Caco-2 (cell line): Measurements from ENCODE around the gene ACOT7. TPM values are rescaled to one million over a fixed set of nuclear protein-coding genes. Genes with fewer than 3 reads are reported as not detected.

Experiments
- BruUV-seq: library from RNA; stranded (reverse); fragments of 400-500 nt; replicated peaks from 2 replicates; lab custom pipeline; 2021; lab: Mats Ljungman, UMichigan
- CTCF ChIA-PET: fragments of 300-600 bp; sonication (Branson Sonifier 250); formaldehyde crosslinking; loops from one replicate; lab custom pipeline; 2022; ENCODE audit warnings: antibody characterized with exemption; lab: Charles Lee
- POLR2A ChIA-PET: fragments of 300-600 bp; sonication (Branson Sonifier 250); formaldehyde crosslinking; loops from one replicate; lab custom pipeline; 2022; ENCODE audit warnings: antibody characterized with exemption; lab: Charles Lee
- DNase-seq, 2 experiments: peaks; one replicate each; pipeline versions ENCODE4 v3.0.0 to v3.0.0-alpha.2; 2020 to 2022
- H3K27me3 ChIP-seq: replicated peaks from 2 replicates; pipeline ENCODE4 v1.6.0; 2011; ENCODE audit warnings: low read length; ENCODE audit not compliant: control insufficient read depth, insufficient read depth
- H3K36me3 ChIP-seq: 2 replicates; pipeline ENCODE4 v1.5.1; 2011; ENCODE audit warnings: low read length; ENCODE audit not compliant: control insufficient read depth, insufficient read depth
- H3K4me1 ChIP-seq: fragments of 250-450 bp; sonication (Bioruptor Pico); 2 replicates; pipeline ENCODE4 v1.5.1; 2020; ENCODE audit warnings: mild to moderate bottlenecking
- H3K4me3 ChIP-seq: 2 replicates; pipeline ENCODE4 v1.5.1; 2011; ENCODE audit warnings: low read depth, mild to moderate bottlenecking, control low read depth, low read length
- H3K9me3 ChIP-seq: fragments of 250-450 bp; sonication (Bioruptor Pico); 2 replicates; pipeline ENCODE4 v1.5.1; 2020; ENCODE audit warnings: mild to moderate bottlenecking, moderate library complexity
- H3K27ac Mint-ChIP-seq: one replicate; pipeline ENCODE4 v1.8.0; 2022; ENCODE audit warnings: mixed read lengths; ENCODE audit not compliant: unreplicated experiment
- H3K27me3 Mint-ChIP-seq: one replicate; pipeline ENCODE4 v1.8.0; 2022; ENCODE audit warnings: mixed read lengths; ENCODE audit not compliant: insufficient read depth, unreplicated experiment
- H3K36me3 Mint-ChIP-seq: one replicate; pipeline ENCODE4 v1.8.0; 2022; ENCODE audit warnings: mild to moderate bottlenecking, mixed read lengths; ENCODE audit not compliant: insufficient read depth, unreplicated experiment
- H3K4me1 Mint-ChIP-seq: one replicate; pipeline ENCODE4 v1.8.0; 2022; ENCODE audit warnings: low read depth, mixed read lengths; ENCODE audit not compliant: unreplicated experiment
- H3K4me3 Mint-ChIP-seq: one replicate; pipeline ENCODE4 v1.8.0; 2022; ENCODE audit warnings: mild to moderate bottlenecking, moderate library complexity, mixed read lengths; ENCODE audit not compliant: unreplicated experiment
- H3K9me3 Mint-ChIP-seq: one replicate; pipeline ENCODE4 v1.8.0; 2022; ENCODE audit warnings: mixed read lengths; ENCODE audit not compliant: unreplicated experiment
- CTCF ChIP-seq, 2 experiments: fragments of 200-600 bp in 1 of 2; IDR thresholded peaks; 1 replicate in 1 of 2; 2 replicates in 1 of 2; pipeline versions ENCODE4 v1.5.1 to v1.8.0; 2011 to 2022; ENCODE audit warnings: antibody characterized with exemption in 1 of 2, control low read depth in 1 of 2, inconsistent platforms in 1 of 2, low read depth in 1 of 2, low read length in 1 of 2, mild to moderate bottlenecking in 1 of 2, moderate library complexity in 1 of 2; ENCODE audit not compliant: insufficient read depth in 1 of 2, severe bottlenecking in 1 of 2, unreplicated experiment in 1 of 2
- intact Hi-C: fragments of 100-400 bp; cut with micrococcal nuclease; formaldehyde crosslinking; loops from one replicate; pipeline ENCODE4 v1.10.0; 2022; ENCODE audit not compliant: unreplicated experiment
- total RNA-seq: library from RNA; stranded (reverse); gene quantifications from 2 replicates; pipeline ENCODE4 v1.2.3, GENCODE V29; 2022

ACOT7 gene
- total RNA-seq, 1 experiment from 2014 or later = 221 TPM

GRCh38 chr1:6249739-6250689 is 143.6 kb downstream of the ACOT7 start:
- peak overlapping the region; percentile 22 for H3K4me3 ChIP-seq
- H3K27ac Mint-ChIP-seq = no peak overlapping the region
- intact Hi-C loops = loop anchor here (5.0 kb wide), 1 partner anchor 242 kb away; the partner anchor contains the start of gene PLEKHG5
- CTCF ChIA-PET = interaction anchor here (0.6 to 1.1 kb wide), 3 partner anchors 11 to 215 kb away, joined by 3 to 4 read pairs (median 3); no protein-coding TSS in a partner anchor
- POLR2A ChIA-PET = no interaction called here
- H3K4me1 ChIP-seq = 0 out of 2 replicates have a peak, but pooled peaks cover 10% of the 10 kb centered on the region
- no peak for TF ChIP-seq CTCF (IDR thresholded peaks at IDR 0.05; ENCODE audit: insufficient read depth in 1 of 2, low read depth in 1 of 2, low read length in 1 of 2, severe bottlenecking in 1 of 2, unreplicated experiment in 1 of 2)
- no peaks in the 10 kb centered on the region for H3K36me3 ChIP-seq
- no peaks in the 10 kb centered on the region for H3K9me3 ChIP-seq
- H3K27me3 ChIP-seq = no peaks in the 10 kb centered on the region
- no TSS peak for BruUV-seq
- DNase-seq = no peak
- H3K9me3 Mint-ChIP-seq = no peaks in the 10 kb centered on the region
- H3K27me3 Mint-ChIP-seq = no peaks in the 10 kb centered on the region
- H3K4me1 Mint-ChIP-seq = no peaks in the 10 kb centered on the region
- H3K36me3 Mint-ChIP-seq = peaks cover 5% of the 10 kb centered on the region
- H3K4me3 Mint-ChIP-seq = no peak overlapping the region

GRCh38 chr1:6248932-6249738 is 144.4 kb downstream of the ACOT7 start:
- intact Hi-C loops = loop anchor here (5.0 kb wide), 1 partner anchor 243 kb away; the partner anchor contains the start of gene PLEKHG5
- Mint-ChIP-seq H3K27me3 (peaks cover 3% of the 10 kb centered on the region), H3K4me1 (no peaks in the 10 kb centered on the region), H3K4me3 (no peak overlapping the region), H3K36me3 (peaks cover 5% of the 10 kb centered on the region), H3K9me3 (no peaks in the 10 kb centered on the region), H3K27ac (no peak overlapping the region)
- no peak for TF ChIP-seq CTCF (IDR thresholded peaks at IDR 0.05; ENCODE audit: insufficient read depth in 1 of 2, low read depth in 1 of 2, low read length in 1 of 2, severe bottlenecking in 1 of 2, unreplicated experiment in 1 of 2)
- no peaks in the 10 kb centered on the region for H3K36me3 ChIP-seq
- ChIA-PET POLR2A (no interaction called here), CTCF (interaction anchor here (0.6 to 1.0 kb wide), 4 partner anchors 12 to 201 kb away, joined by 3 to 4 read pairs (median 4); no protein-coding TSS in a partner anchor)
- no peak for DNase-seq
- no peaks in the 10 kb centered on the region for H3K9me3 ChIP-seq
- no peak overlapping the region for H3K4me3 ChIP-seq
- no peaks in the 10 kb centered on the region for H3K27me3 ChIP-seq
- 0 out of 2 replicates have a peak, but pooled peaks cover 10% of the 10 kb centered on the region for H3K4me1 ChIP-seq
- BruUV-seq = no TSS peak
